ENCODE results near the gene GGN. TPM values are rescaled to one million over a fixed set of nuclear protein-coding genes. Genes with fewer than 3 reads are reported as not detected.

GGN gene
- total RNA-seq, 1 donor = 0.36 TPM

GRCh38 chr19:38337360-38337653 lies 50.5 kb downstream of the GGN start:
- Histone ChIP-seq H3K4me3 (ENCODE audit: insufficient read depth, low read length) (peak overlapping the region; percentile 91), H3K36me3 (ENCODE audit: insufficient read depth, low read length) (no peaks in the 10 kb centered on the region), H3K79me2 (ENCODE audit: insufficient read depth, low read length) (no peaks in the 10 kb centered on the region), H3K27ac (ENCODE audit: low read depth, low read length) (no peak overlapping the region), H2AFZ (ENCODE audit: low read length) (peak overlapping the region; percentile 98), H3K4me1 (ENCODE audit: insufficient read depth, low read length) (peaks cover 3% of the 10 kb centered on the region), H3K9me3 (ENCODE audit: low read depth, low read length) (no peaks in the 10 kb centered on the region), H3K4me2 (ENCODE audit: insufficient read depth, low read length) (peak overlapping the region; percentile 99), H3K27me3 (ENCODE audit: insufficient read depth, low read length) (no peaks in the 10 kb centered on the region), H4K20me1 (ENCODE audit: insufficient read depth, low read length) (no peaks in the 10 kb centered on the region)
- TF ChIP-seq CTCF (IDR thresholded peaks at IDR 0.05; ENCODE audit: extremely low read depth, low read depth, low read length) = no peak
- DNase-seq (ENCODE audit: insufficient read length, low spot score, missing footprints) = peak; percentile 56

GRCh38 chr19:38336638-38337359 lies 51.0 kb downstream of the GGN start:
- TF ChIP-seq CTCF (IDR thresholded peaks at IDR 0.05; ENCODE audit: extremely low read depth, low read depth, low read length) = no peak
- peak; percentile 93 for DNase-seq (ENCODE audit: insufficient read length, low spot score, missing footprints)
- H4K20me1 ChIP-seq (ENCODE audit: insufficient read depth, low read length) = no peaks in the 10 kb centered on the region
- H3K27me3 ChIP-seq (ENCODE audit: insufficient read depth, low read length) = no peaks in the 10 kb centered on the region
- peak overlapping the region; percentile 99 for H3K4me2 ChIP-seq (ENCODE audit: insufficient read depth, low read length)
- no peak overlapping the region for H3K27ac ChIP-seq (ENCODE audit: low read depth, low read length)
- no peaks in the 10 kb centered on the region for H3K9me3 ChIP-seq (ENCODE audit: low read depth, low read length)
- no peaks in the 10 kb centered on the region for H3K36me3 ChIP-seq (ENCODE audit: insufficient read depth, low read length)
- H3K79me2 ChIP-seq (ENCODE audit: insufficient read depth, low read length) = no peaks in the 10 kb centered on the region
- peaks cover 3% of the 10 kb centered on the region for H3K4me1 ChIP-seq (ENCODE audit: insufficient read depth, low read length)
- H2AFZ ChIP-seq (ENCODE audit: low read length) = peak overlapping the region; percentile 98
- H3K4me3 ChIP-seq (ENCODE audit: insufficient read depth, low read length) = peak overlapping the region; percentile 91

GRCh38 chr19:38335949-38336637 lies 51.7 kb downstream of the GGN start:
- peaks cover 3% of the 10 kb centered on the region for H3K4me1 ChIP-seq (ENCODE audit: insufficient read depth, low read length)
- peak overlapping the region; percentile 91 for H3K4me3 ChIP-seq (ENCODE audit: insufficient read depth, low read length)
- no peaks in the 10 kb centered on the region for H3K9me3 ChIP-seq (ENCODE audit: low read depth, low read length)
- no peaks in the 10 kb centered on the region for H3K79me2 ChIP-seq (ENCODE audit: insufficient read depth, low read length)
- H3K27ac ChIP-seq (ENCODE audit: low read depth, low read length) = peak overlapping the region; percentile 32
- H2AFZ ChIP-seq (ENCODE audit: low read length) = peak overlapping the region; percentile 98
- no peaks in the 10 kb centered on the region for H3K36me3 ChIP-seq (ENCODE audit: insufficient read depth, low read length)
- TF ChIP-seq CTCF (IDR thresholded peaks at IDR 0.05; ENCODE audit: extremely low read depth, low read depth, low read length) = no peak
- peak overlapping the region; percentile 99 for H3K4me2 ChIP-seq (ENCODE audit: insufficient read depth, low read length)
- no peaks in the 10 kb centered on the region for H4K20me1 ChIP-seq (ENCODE audit: insufficient read depth, low read length)
- H3K27me3 ChIP-seq (ENCODE audit: insufficient read depth, low read length) = no peaks in the 10 kb centered on the region
- peak; percentile 99 for DNase-seq (ENCODE audit: insufficient read length, low spot score, missing footprints)

Other genes starting within 250 kb of the GGN start
- 0.29 and 0.72 TPM in 2 replicates for gene DPF1, start 163.8 kb downstream of the GGN start, total RNA-seq
- gene PPP1R14A, start 131.7 kb downstream of the GGN start, total RNA-seq = 0.72 and 1.2 TPM in 2 replicates
- gene SPINT2, start 123.5 kb downstream of the GGN start, total RNA-seq = 1.8 and 2.2 TPM in 2 replicates
- not detected in 2 replicates for gene C19orf33, start 83.8 kb downstream of the GGN start, total RNA-seq
- gene YIF1B, start 72.1 kb downstream of the GGN start, total RNA-seq = 55.0 and 58.9 TPM in 2 replicates
- 5.4 and 6.5 TPM in 2 replicates for gene KCNK6, start 68.2 kb downstream of the GGN start, total RNA-seq
- gene CATSPERG, start 52.2 kb downstream of the GGN start, total RNA-seq = 1.2 and 2.2 TPM in 2 replicates
- 285 and 299 TPM in 2 replicates for gene PSMD8, start 13.5 kb downstream of the GGN start, total RNA-seq
- 1.8 and 2.2 TPM in 2 replicates for gene SPRED3, start 663 bp upstream of the GGN start, total RNA-seq
- 12.1 and 14.1 TPM in 2 replicates for gene FAM98C, start 15.1 kb upstream of the GGN start, total RNA-seq
- not detected in 2 replicates for gene RASGRP4, start 38.2 kb upstream of the GGN start, total RNA-seq
- under 0.01 TPM in 2 replicates for gene RYR1, start 45.7 kb upstream of the GGN start, total RNA-seq
- under 0.01 and 0.72 TPM in 2 replicates for gene MAP4K1, start 229.9 kb upstream of the GGN start, total RNA-seq
- 210 and 317 TPM in 2 replicates for gene EIF3K, start 231.2 kb upstream of the GGN start, total RNA-seq